ENCODE results near the gene TCFL5. TPM values are rescaled to one million over a fixed set of nuclear protein-coding genes. Genes with fewer than 3 reads are reported as not detected.
"Not testable (repeated sequence)": the region's sequence is repeated elsewhere in the genome, so short reads cannot be mapped to it uniquely, and the experiment has no call there.

Gene TCFL5
- total and polyA plus RNA-seq, 10 of the 15 experiments (the other 5 are each of a cell fraction or from before 2014, with no cell fraction given): 0.48 to 8.1 (median 3.8) TPM

GRCh38 chr20:62849431-62849830 is 12.2 kb downstream of the TCFL5 start (continued):
- no peak for TF ChIP-seq HSF1 (IDR thresholded peaks at IDR 0.05; ENCODE audit: low read depth, low read length)
- no peak for TF ChIP-seq MEF2A (IDR thresholded peaks at IDR 0.05; ENCODE audit: insufficient read depth, low read depth, low read length)
- no peak for TF ChIP-seq FOS (IDR thresholded peaks at IDR 0.05; ENCODE audit: borderline replicate concordance, extremely low read depth, insufficient read length)
- TF ChIP-seq CREM (IDR thresholded peaks at IDR 0.05; ENCODE audit: low read depth): no peak
- TF ChIP-seq ZNF274 (IDR thresholded peaks at IDR 0.05; ENCODE audit: insufficient read depth, insufficient read length): no peak
- no peak for TF ChIP-seq SUPT20H (IDR thresholded peaks at IDR 0.05; ENCODE audit: borderline replicate concordance, control insufficient read depth, low read depth, low read length)
- TF ChIP-seq HCFC1 (IDR thresholded peaks at IDR 0.05; ENCODE audit: low read length): no peak
- TF ChIP-seq TBL1XR1 (IDR thresholded peaks at IDR 0.05; ENCODE audit: low read depth, low read length): no peak
- TF ChIP-seq TCF3 (IDR thresholded peaks at IDR 0.05; ENCODE audit: borderline replicate concordance, insufficient read depth, low read depth, low read length): no peak
- TF ChIP-seq STAT1 (conservative IDR thresholded peaks at IDR 0.05): no peak
- no peak for TF ChIP-seq POLR2AphosphoS2 (IDR thresholded peaks at IDR 0.05; ENCODE audit: low read depth, low read length)
- no peak for TF ChIP-seq LARP7 (IDR thresholded peaks at IDR 0.05)

- H3K4me2 ChIP-seq (ENCODE audit: control insufficient read depth, insufficient read depth); DNase-seq (ENCODE audit: low read depth, low spot score); H4K20me1 ChIP-seq (ENCODE audit: control insufficient read depth, insufficient read depth); H3K27ac ChIP-seq (ENCODE audit: control insufficient read depth, insufficient read depth); H3K9me3 ChIP-seq (replicated peaks; ENCODE audit: control insufficient read depth, insufficient read depth, low read length); H3K27me3 ChIP-seq (replicated peaks in 1 of 2; ENCODE audit: control insufficient read depth in 2 of 2, insufficient read depth in 2 of 2, low read length in 1 of 2); H3K9ac ChIP-seq (ENCODE audit: control insufficient read depth, insufficient read depth, low read length); intact Hi-C loops (cut with micrococcal nuclease; ENCODE audit: unreplicated experiment); H3K79me2 ChIP-seq (ENCODE audit: control insufficient read depth, insufficient read depth, low read length); H3K4me3 ChIP-seq; in situ Hi-C loops (cut with MboI); BruUV-seq (replicated peaks); H2AFZ ChIP-seq (ENCODE audit: control insufficient read depth, low read depth, low read length); FAIRE-seq; H3K4me1 ChIP-seq (ENCODE audit: control insufficient read depth, insufficient read depth, low read length); RAD21 ChIA-PET (ENCODE audit: unreplicated experiment); ATAC-seq; H3K36me3 ChIP-seq (ENCODE audit: control insufficient read depth in 2 of 2, insufficient read depth in 2 of 2, low read length in 1 of 2); POLR2A ChIA-PET: not testable (repeated sequence)
- WGBS (ENCODE audit: insufficient coverage, insufficient replicate concordance, low lambda C conversion rate, missing lambda C conversion rate): 93% methylated on average over 7 of the region's 7 CpGs
- SMC1A ChIA-PET (ENCODE audit: uncharacterized antibody, unreplicated experiment): interaction anchor here (0.9 to 1.5 kb wide), 4 partner anchors 10 to 26 kb away, joined by 3 to 5 read pairs (median 4); partner anchors contain the start of gene TCFL5
- TF ChIP-seq PAX5 (IDR thresholded peaks at IDR 0.05; ENCODE audit: borderline replicate concordance, low read depth, low read length): 0 out of 2 replicates have a peak, but pooled peaks have one; percentile 34
- CTCF ChIA-PET: interaction anchor here (0.6 to 1.9 kb wide), 3 partner anchors 41 to 200 kb away, joined by 3 to 4 read pairs (median 3); no protein-coding TSS in a partner anchor
These were observed 12.7 kb downstream of the TCFL5 start for GRCh38 chr20:62848917-62849316.
